HG03432 (cell line): ENCODE measurements around the gene PITHD1.
"Not testable (repeated sequence)": the region's sequence is repeated elsewhere in the genome, so short reads cannot be mapped to it uniquely, and the experiment has no call there.

Experiments
- ATAC-seq: cut with Tn5 transposase; IDR thresholded peaks from one replicate; pipeline ENCODE4 v1.9.1; 2021; ENCODE audit warnings: mild to moderate bottlenecking, moderate library complexity; ENCODE audit not compliant: unreplicated experiment

The PITHD1 gene

DNA sequence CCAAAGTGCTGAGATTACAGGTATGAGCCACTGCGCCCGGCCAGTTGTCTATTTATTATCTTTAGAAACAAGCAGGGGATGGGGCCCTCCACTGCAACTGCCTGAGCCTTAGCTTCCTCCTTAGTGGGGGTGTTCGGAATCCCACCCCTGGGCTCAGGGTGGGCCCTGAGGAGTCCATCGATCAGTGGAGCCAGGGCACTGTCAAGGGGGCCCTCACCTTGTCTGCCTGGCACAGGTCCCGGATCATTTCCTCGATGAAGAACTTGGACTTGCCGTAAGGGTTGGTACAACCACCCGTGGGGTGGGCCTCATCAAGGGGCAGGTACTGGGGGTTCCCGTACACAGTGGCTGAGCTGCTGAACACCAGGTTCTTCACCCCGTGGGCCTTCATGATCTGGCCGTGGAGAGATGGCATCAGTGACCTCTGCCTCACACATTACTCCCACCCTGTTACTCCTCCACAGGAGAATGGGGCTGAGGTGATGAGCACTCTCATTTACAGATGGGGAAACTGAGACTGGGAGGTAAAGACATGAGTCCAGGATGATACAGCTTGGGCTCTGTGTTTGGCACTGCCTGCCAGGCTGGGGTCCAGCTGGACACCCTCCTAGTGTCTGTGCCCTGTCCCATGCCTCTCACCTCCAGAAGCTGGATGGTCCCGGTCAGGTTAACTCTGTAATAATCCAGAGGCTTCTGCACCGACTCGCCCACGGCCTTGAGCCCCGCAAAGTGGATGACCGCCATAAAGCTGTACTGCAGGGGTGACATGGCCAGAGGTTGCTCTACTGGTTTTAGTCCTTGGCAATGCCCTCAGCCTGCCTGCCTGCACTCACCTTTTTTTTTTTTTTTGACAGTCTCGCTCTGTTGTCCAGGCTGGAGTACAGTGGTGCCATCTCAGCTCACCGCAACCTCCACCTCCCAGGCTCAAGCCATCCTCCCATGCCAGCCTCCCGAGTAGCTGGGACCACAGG is 19.5 kb downstream of the PITHD1 start:
- ATAC-seq = no peak

DNA sequence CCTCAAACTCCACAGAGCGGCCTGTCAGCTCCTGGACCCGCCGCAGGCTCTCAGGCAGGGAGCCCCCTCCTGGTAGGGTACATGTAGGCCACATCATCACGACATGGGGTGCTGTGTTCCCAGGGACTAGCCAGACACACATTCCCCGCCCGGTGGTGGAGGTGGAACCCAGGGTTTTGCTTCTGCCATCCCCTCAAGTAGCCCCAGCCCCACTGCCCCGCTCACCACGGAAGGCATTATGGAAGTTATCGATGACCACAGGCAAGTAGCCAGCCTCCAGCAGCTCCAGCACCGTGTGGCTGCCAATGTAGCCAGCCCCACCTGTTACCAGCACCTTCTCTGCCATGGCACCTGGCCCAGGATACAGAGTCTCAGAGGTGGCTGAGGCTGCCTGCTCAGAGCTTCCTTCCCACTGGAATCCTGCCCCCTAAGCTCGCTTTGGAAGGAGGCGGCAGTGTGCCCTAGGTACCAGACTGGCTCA is 20.5 kb downstream of the PITHD1 start:
- ATAC-seq = no peak

DNA sequence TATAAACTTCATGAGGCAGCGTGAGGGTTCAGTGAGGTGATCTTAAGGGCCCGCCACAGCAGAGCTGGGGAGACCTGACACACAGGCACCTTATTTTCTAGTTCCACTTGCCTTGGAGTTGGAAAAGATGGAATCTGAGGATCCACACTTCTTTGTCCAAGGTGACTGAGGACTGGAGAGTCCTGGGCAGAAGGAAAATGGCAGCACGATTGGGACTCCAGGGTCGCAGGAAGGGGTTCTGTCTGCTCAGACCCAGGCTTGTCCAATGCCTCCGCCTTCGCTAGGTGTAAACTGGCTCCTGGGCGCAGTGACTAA is 21.0 kb downstream of the PITHD1 start:
- ATAC-seq = no peak

DNA sequence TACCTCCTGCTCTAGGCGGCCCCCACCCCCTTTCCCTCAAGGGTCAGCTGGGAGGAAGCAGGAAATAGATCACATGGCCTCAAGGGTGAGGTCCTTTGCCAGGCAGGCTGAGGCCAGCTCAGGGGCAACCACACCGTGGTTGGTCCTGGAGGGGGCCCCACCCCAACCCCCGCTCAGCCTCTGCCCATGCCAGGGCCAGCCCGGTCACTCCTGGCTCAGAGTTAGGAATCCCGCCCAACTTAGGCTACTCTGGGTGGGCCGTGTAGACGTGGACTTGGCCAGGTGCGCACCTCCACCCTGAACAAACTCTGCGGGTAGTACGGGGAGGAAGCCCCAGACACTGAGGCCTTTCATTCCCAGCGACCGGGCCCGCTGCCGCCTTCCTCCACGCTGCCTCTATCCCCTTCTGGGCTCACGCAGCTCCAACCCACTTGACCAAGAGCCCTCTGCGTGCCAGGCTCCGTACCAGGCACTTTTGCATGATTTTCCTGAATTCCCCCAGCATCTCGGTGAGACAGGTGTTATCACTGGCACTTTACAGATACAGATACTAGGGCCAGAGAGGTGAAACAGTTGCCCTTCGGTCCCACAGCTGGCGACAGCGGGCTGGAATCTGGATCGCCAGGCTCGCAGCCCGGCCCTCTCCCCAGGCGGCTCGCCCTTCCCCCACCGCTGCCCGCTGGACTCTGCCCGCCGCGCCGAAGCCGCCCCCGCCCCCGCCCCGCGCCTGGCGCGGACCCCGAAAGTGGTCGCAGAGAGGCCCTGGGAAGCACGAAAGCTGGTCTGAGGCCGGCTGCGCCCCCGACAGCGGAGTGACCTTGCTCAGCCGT is 21.6 kb downstream of the PITHD1 start:
- peak; percentile 18 for ATAC-seq

DNA sequence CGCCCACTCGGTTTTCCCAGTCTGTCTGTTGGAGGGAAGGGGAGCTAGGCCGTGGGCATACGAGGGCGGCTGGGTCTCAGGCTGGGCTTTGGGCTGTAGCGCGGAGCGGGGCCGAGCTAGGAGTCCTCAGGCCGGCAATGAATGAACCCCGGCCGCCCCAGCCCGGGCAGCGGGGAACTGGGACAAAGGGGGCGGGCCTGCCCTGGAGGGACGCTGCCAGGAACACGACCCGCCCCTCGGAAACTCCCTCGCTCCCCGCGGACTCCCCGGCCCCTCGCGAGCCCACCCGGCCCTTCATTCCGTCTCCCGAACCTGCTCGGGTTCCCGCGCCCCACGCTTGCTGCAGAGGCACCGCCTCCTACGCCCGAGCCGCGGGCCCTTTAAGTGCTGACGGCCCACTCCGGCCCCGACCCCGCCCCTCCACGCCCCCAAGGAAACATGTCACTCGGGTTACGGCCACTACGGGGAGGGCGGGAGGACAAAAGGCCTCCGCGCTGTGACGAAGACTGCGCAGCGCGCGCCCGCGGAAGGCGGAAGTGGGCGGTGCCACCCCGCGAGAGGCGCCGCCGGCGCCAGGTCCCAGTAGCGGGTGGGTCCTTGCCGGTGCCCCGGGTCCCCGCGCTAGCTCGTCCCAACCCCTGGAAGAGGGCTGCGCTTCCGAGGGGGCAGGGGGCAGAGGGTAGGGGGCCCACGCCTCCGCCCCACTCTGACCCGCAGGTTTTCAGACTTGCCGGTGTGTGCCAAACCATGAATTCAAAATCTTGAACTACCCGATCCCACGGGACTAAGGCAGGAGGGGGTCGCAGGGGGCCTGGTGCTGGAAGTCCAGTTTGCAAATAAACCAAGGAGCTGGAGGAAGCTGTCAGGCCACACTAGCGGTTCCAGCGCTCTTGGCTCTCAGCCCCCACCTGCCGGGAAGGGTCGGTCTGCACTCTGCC is 22.5 kb downstream of the PITHD1 start, which contains the start of gene GALE:
Gene GALE, minus strand, starts transcription at position 355 of the 938 bp plus-strand sequence. CDS start 1,747 bp downstream, outside the sequence.
- peak; percentile 74 for ATAC-seq

DNA sequence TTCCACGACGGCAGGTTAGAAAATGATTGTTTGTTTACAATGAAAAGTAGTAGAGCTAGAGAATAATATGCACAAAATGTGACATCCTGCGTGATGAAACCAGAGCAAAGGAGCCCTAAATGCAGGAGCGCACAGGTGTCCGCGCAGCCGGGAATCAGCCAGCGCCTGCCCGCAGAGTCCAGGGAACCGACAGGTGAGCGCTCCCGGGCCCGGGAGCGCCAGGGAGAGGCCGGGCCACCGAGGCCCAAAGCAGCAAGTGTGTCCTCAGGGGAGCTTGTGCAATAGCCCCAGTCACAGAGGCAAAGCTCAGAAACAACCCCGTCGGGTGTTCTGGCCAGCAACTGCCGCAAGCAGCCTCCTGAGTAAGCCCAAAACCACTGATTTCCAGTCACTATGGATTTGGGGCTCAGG is 23.1 kb downstream of the PITHD1 start:
- no peak for ATAC-seq

DNA sequence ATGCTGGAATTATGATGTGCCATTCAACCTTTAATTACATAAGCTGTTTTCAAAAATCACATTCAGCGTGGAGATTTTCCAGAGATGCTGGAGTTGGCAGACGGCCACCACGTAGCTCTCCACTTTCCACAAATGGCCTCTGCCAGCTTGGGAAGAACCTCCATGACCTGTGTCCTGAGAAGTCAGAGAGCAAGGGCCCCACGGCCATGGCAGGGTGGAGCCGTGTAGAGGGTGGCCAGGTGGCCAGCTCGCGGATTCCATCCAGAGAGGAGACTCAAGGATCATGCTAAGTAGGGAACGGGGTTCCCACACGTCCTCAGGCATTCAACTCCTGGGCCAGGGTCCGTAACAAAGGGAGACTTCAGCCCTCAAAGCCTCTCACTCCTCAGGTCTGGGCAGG is 23.7 kb downstream of the PITHD1 start:
- no peak for ATAC-seq

DNA sequence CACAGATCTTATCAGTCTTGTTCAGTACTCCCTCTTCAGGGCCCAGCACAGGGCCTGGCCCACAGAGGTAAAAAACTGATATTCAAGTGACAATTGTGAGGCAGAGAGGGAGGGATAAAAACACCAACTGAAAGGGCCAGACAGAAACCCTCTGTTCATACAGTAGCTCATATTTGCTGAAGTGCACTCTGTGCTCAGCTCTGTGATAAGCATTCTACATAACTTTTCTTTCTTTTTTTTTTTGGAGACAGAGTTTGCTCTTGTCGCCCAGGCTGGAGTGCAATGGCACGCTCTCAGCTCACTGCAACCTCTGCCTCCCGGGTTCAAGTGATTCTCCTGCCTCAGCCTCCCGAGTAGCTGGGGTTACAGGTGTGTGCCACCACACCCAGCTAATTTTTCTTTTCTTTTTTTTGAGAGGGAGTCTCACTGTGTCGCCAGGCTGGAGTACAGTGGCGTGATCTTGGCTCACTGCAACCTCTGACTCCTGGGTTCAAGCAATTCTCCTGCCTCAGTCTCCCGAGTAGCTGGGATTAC is 24.7 kb downstream of the PITHD1 start:
- not testable (repeated sequence) for ATAC-seq

DNA sequence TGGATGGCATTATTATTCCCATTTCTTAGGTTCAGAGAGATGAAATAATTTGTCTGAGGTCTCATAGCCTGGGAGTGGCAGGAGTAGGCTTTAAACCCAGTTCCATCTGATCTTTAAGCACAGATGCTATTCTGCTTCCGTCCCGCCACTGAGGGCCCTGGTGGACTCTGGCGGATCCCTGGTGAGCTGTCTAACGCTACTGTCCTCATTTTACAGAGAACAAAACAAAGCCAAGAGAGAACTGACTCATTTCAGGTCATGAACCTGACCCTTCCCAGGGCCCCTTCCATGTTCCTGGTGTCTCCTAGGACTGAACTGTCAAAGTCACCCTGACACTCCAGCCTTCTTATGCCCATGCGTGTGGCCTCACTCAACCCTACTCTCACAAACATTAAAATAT is 25.5 kb downstream of the PITHD1 start:
- no peak for ATAC-seq

DNA sequence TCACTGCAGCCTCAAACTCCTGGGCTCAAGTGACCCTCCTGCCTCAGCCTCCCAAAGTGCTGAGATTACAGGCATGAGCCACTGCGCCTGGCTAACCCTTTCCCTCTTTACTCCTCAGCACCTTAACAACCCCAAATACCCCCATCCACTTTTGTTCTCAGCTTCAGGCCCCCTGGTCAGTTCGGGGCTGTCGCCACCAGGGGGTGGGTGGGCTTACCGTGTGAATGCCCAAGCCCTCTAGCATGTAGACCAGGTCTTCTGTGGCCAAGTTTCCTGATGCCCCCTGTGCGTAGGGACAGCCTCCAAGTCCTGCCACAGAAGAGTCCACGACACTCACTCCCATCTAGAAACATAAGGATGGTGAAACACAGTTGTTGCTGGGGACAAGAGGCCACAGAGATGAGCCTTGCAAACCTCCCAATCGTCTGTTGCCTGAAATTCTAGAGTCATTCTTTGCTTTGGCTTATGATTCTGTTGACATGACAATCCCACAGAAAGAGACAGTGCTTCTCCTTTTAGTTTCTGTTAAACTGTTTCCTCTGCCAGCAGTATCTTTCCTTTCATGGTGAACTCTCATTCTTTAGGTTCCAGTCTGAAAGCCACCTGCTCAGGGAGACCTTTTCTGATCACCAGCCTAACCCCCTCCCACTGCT is 26.1 kb downstream of the PITHD1 start:
- no peak for ATAC-seq

DNA sequence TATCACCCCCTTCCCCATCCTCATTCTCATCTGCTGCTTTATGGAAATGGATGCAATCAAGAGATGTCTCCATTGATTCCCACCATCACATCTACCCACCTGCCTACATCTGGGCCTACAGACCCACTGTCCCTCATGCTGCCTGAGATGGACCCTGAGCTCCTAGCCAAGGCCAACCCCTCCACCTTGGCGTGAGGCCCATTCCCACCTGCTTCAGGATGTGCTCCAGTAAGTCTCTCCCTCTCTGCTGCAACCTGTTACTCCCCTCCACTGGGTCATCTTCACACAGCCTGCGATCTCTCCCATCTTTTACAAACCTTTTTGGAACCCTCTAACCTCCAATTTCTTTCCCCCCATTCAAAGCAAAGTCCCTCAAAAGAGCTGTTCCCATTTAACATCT is 26.8 kb downstream of the PITHD1 start:
- no peak for ATAC-seq

DNA sequence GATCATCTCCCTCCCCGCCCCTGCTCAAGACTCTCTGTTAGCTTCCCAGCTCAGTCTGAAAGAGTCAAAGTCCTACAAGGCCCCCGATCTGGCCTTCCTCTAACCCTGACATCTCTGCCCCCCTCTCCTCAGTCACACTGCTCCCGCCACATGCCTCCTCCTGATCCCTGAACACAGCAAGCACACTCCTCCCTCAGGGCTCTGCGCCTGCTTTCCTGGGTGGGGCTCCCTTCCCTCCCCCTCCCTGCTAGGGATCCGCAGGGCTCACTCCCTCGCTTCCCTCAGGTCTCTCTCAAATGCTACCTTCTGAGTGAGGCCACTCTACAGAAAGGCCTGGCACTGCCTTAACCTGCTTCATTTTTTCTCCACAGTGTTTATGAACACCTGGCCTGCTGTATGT is 28.1 kb downstream of the PITHD1 start:
- ATAC-seq = no peak

DNA sequence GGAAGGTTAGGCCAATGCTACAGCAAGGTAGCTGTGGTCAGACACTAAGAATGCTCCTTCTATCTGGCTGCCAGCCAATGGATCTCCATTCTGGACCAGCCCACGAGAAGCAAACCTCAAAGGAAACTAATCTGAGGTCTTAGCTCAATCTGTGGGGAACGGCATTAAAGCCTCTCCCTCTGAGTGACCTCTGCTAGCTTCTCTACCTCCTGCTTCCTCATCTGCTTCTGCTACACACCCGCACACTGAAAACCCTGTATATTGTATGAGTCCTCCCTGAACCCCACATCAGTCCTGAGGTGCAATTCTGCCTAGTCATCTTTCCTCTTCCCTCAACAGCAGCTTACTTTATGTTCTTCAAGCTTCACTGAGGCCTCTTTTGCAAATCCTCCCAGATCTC is 29.2 kb downstream of the PITHD1 start:
- no peak for ATAC-seq

DNA sequence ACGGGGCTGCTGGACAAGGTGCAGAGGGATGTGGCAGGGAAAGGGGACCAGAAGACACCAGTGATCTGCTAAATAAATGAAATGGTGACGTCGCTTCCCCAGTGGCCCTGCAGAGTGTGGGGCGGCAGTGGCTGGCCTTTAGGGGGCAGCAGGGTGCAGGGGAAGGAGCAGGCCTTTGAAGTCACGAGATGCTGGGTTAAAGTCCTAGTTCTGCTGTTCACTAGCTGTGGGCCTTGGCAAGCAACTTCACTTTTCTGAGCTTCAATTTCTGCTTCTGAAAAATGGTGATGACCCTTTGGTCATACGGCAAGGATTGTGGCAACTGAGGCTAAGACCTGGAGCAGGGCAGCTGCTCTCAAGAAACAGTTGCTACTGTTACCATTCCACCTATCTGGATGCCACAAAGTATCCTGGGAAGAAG is 31.5 kb downstream of the PITHD1 start:
- peak; percentile 77 for ATAC-seq

DNA sequence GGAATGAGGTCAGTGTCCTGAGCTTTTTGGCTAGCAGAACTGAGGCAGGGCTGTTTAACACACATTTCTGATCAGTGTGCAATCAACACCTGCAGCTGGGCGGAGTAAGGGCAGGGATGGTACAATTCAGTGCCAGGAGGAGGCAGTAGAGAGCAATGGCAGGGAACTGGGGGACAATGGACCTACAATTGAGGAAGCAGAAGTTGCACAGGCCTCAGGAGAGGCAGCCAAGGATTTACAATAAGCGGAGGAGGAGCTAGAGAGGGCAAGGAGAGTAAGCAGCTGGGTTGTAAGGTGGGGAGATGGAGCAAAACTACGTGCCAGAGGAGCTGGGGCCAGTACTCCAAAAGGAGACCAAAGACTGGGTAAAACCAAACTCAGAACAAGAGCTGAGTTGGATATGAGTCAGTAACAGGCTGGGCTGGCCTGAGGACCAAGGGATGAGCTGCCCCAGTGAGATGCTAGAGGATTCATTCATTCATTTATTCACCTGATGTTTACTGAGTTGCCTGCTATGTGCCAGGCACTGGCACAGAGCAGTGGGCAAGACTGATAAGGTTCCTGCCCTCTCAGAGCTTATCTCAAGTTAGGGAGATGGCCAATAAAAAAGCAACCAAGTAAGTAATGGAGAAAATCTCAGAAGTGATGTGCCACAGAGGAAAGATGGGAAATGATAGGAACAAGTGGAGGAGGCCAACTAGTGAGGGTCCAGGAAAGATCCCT is 32.8 kb downstream of the PITHD1 start:
- ATAC-seq = peak; percentile 59

DNA sequence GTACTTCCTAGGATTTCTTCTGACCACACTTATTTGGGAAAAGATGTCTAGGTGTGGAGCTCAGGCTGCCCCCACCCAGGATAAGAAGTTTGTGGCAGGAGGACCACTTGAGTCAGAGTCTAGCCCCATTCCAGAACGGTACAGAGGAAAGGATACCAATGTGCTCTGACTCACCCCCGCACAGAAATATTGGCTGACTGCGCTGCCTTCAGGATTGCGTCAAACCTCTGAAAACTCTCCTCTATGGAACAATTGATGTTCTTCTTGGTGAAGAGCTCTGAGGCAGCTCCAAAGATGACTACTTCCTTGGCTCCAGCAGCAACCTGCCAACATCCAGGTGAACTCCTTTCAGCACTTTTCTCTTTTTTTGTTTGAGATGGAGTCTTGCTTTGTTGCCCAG is 35.8 kb downstream of the PITHD1 start:
- ATAC-seq = no peak

DNA sequence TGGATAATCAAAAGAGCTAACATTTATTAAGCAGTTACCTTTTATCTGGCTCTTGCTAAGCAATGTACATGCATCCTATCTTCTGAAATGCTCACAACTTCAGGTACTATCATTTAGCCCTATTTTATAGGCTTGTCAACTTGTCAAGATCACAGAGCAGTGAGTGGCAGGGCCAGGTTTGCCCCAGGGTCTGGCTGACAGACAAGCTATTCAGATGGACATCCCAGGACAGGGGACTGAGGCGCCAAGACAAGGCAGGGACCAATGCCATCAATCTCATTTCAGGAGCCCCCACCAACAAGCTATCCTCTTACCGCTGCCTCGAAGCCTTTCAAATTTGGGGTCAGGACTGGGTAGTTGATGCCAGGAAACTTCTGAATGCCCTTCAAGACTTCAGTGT is 38.1 kb downstream of the PITHD1 start:
- ATAC-seq = no peak

DNA sequence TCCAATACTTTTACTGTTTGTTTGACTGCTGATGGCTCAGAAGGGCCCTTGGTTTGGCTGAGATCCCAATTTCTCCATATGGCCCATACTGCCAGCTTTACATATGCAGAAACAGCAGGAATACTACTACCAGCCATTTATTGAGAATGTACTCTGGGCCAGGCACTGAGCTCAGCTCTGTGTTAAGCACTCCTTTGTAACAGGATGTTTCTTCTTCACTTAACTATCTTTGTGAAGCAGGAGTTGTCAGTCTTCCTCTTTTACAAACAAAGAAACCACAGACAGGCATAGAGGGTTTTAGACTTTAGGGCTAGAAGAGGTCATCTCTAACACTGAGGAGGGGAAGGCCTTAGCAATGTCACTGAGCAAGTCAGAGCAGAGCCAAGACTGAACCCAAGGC is 38.7 kb downstream of the PITHD1 start:
- no peak for ATAC-seq

DNA sequence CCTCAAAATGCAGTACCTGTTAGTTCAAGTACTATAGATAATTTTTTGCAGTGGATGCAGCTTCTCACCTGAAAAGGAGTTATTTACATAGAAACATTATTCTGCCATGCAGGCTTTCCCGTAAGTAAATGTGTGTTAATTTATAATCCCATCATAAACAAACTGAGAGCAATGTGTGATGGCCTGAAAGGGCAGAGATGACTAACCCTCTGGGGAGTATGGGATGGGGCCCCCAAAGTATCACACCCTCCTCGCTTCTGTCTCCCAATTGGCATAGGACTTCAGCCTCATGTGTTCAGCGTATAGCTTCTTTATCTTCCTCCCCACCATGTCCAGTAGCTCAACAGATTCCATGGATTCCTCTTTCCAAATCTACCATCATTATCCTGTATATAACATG is 39.4 kb downstream of the PITHD1 start:
- ATAC-seq = no peak
